HepG2 (cell line): Measurements from ENCODE around the gene C1D. TPM values are rescaled to one million over a fixed set of nuclear protein-coding genes. Genes with fewer than 3 reads are reported as not detected.

Experiments
- ASH2L ChIP-seq: fragments of 300-600, 200-600 bp; sonication (generic); IDR thresholded peaks from 2 replicates; pipeline ENCODE4 v1.7.0; 2017; ENCODE audit warnings: low read depth, mild to moderate bottlenecking, moderate library complexity, mixed read lengths, low read length; ENCODE audit not compliant: insufficient read length
- ATF7 ChIP-seq, 2 experiments: fragments of 450-650 bp in 1 of 2; sonication (generic) in 1 of 2; formaldehyde crosslinking in 1 of 2; IDR thresholded peaks; 2 replicates each; pipeline versions ENCODE4 v1.4.0 to v1.6.1; 2016 to 2020; ENCODE audit warnings: antibody characterized with exemption in 1 of 2, mild to moderate bottlenecking in 1 of 2, missing genetic modification reagents in 1 of 2
- CBFB ChIP-seq: sonication (generic); formaldehyde crosslinking; IDR thresholded peaks from 2 replicates; pipeline ENCODE4 v1.4.0; 2020; ENCODE audit warnings: missing genetic modification reagents
- CEBPB ChIP-seq: IDR thresholded peaks from 2 replicates; pipeline ENCODE4 v1.6.1; 2011; ENCODE audit warnings: low read depth, low read length, improper control_type of control experiment, borderline replicate concordance
- FOSL1 ChIP-seq: sonication (generic); formaldehyde crosslinking; IDR thresholded peaks from 2 replicates; pipeline ENCODE4 v1.9.0; 2021; ENCODE audit warnings: missing genetic modification reagents, borderline replicate concordance
- FOXM1 ChIP-seq: sonication (generic); formaldehyde crosslinking; IDR thresholded peaks from 2 replicates; pipeline ENCODE4 v1.5.0; 2020; ENCODE audit warnings: missing genetic modification reagents
- FOXO1 ChIP-seq: sonication (generic); formaldehyde crosslinking; IDR thresholded peaks from 2 replicates; pipeline ENCODE4 v1.4.0; 2020; ENCODE audit warnings: missing genetic modification reagents
- HIVEP1 ChIP-seq: sonication (generic); formaldehyde crosslinking; IDR thresholded peaks from 2 replicates; pipeline ENCODE4 v1.4.0; 2020; ENCODE audit warnings: mild to moderate bottlenecking, missing genetic modification reagents
- HNF4A ChIP-seq: sonication (generic); formaldehyde crosslinking; IDR thresholded peaks from 2 replicates; pipeline ENCODE4 v1.4.0; 2020; ENCODE audit warnings: missing genetic modification reagents
- JARID2 ChIP-seq: sonication (generic); formaldehyde crosslinking; IDR thresholded peaks from 2 replicates; pipeline ENCODE4 v1.8.1; 2023; ENCODE audit warnings: missing genetic modification reagents, inconsistent platforms; ENCODE audit not compliant: insufficient replicate concordance
- NAIF1 ChIP-seq: sonication (generic); formaldehyde crosslinking; IDR thresholded peaks from 2 replicates; pipeline ENCODE4 v1.5.0; 2020; ENCODE audit warnings: mild to moderate bottlenecking, missing genetic modification reagents, borderline replicate concordance
- NCOR1 ChIP-seq: fragments of 200-600 bp; sonication (generic); IDR thresholded peaks from 2 replicates; pipeline ENCODE4 v1.7.0; 2017; ENCODE audit warnings: antibody characterized with exemption, low read length, borderline replicate concordance
- REST ChIP-seq, 2 experiments: IDR thresholded peaks; 2 replicates each; pipeline ENCODE4 v1.6.1; 2011 to 2012; ENCODE audit warnings: low read length in 2 of 2, borderline replicate concordance in 1 of 2, low read depth in 1 of 2, mild to moderate bottlenecking in 1 of 2, moderate library complexity in 1 of 2
- SALL1 ChIP-seq: sonication (generic); formaldehyde crosslinking; IDR thresholded peaks from 2 replicates; pipeline ENCODE4 v1.8.0; 2022; ENCODE audit warnings: mild to moderate bottlenecking, missing genetic modification reagents
- STAT5B ChIP-seq: sonication (generic); formaldehyde crosslinking; IDR thresholded peaks from 2 replicates; pipeline ENCODE4 v1.4.0; 2020; ENCODE audit warnings: missing genetic modification reagents
- TCF7 ChIP-seq: sonication (generic); IDR thresholded peaks from 2 replicates; pipeline ENCODE4 v1.6.1; 2016; ENCODE audit warnings: antibody characterized with exemption, low read depth
- ZC3H13 ChIP-seq: sonication (generic); formaldehyde crosslinking; IDR thresholded peaks from 2 replicates; pipeline ENCODE4 v1.8.1; 2023; ENCODE audit warnings: mild to moderate bottlenecking, missing genetic modification reagents, moderate library complexity
- ZFP62 ChIP-seq: sonication (generic); formaldehyde crosslinking; IDR thresholded peaks from 2 replicates; pipeline ENCODE4 v1.4.0; 2020; ENCODE audit warnings: missing genetic modification reagents
- ZNF207 ChIP-seq: fragments of 450-650 bp; IDR thresholded peaks from 2 replicates; pipeline ENCODE4 v1.6.1; 2016; ENCODE audit warnings: antibody characterized with exemption, borderline replicate concordance
- ZNF260 ChIP-seq: sonication (generic); formaldehyde crosslinking; IDR thresholded peaks from 2 replicates; pipeline ENCODE4 v1.4.0; 2020; ENCODE audit warnings: missing genetic modification reagents, low read depth, mild to moderate bottlenecking, borderline replicate concordance
- ZNF567 ChIP-seq: sonication (generic); formaldehyde crosslinking; IDR thresholded peaks from 2 replicates; pipeline ENCODE4 v1.8.1; 2023; ENCODE audit warnings: mild to moderate bottlenecking, missing genetic modification reagents, borderline replicate concordance
- ZNF772 ChIP-seq: sonication (generic); formaldehyde crosslinking; IDR thresholded peaks from 2 replicates; pipeline ENCODE4 v1.5.0; 2020; ENCODE audit warnings: mild to moderate bottlenecking, missing genetic modification reagents
- polyA plus RNA-seq, 8 experiments: library from polyadenylated mRNA; depleted of rRNA in 3 of 8; stranded (reverse) in 7 of 8; unstranded in 1 of 8; fragments of >200 nt; fragmentation: Illumina TruSeq in 4 of 8; extraction: Trizol in 4 of 8; gene quantifications; 2 replicates each; pipeline versions ENCODE4 v1.2.1 to v1.2.3, GENCODE V29; 2011 to 2016; ENCODE audit warnings: low read depth in 4 of 8, missing spikeins in 1 of 8, mixed read lengths in 1 of 8; ENCODE audit not compliant: insufficient read depth in 1 of 8
- total RNA-seq, 5 experiments: library from RNA; depleted of rRNA; stranded (reverse); fragments of >200 nt; fragmentation: Illumina TruSeq; extraction: Trizol; gene quantifications; 2 replicates each; pipeline ENCODE4 v1.2.3, GENCODE V29; 2016; ENCODE audit warnings: low read depth in 1 of 5

The C1D gene
- total and polyA plus RNA-seq, 2 of the 13 experiments (the other 11 are each of a cell fraction or from before 2014, with no cell fraction given), result 38.1 to 43.5 TPM

GRCh38 chr2:68062680-68063387 lies at the start of gene C1D (continued):
- TF ChIP-seq ATF7 (IDR thresholded peaks at IDR 0.05), result peak; percentile 50
- TF ChIP-seq ATF7 (CRISPR knock-in tag; IDR thresholded peaks at IDR 0.05), result peak; percentile 76; the same call in 1 of the 2 replicates
- TF ChIP-seq ZNF772 (CRISPR knock-in tag), result peak; percentile 85
- TF ChIP-seq ZNF567 (CRISPR knock-in tag), result no peak
- TF ChIP-seq FOSL1 (CRISPR knock-in tag), result no peak
- TF ChIP-seq HIVEP1 (CRISPR knock-in tag), result peak; percentile 74; the same call in 1 of the 2 replicates
- 0 out of 2 replicates have a peak, but pooled peaks have one; percentile 10 for TF ChIP-seq HNF4A
- TF ChIP-seq ASH2L, result peak; percentile 98
- no peak for TF ChIP-seq ZNF207
- no peak for TF ChIP-seq FOXM1
- no peak for TF ChIP-seq CEBPB
- TF ChIP-seq CBFB (CRISPR knock-in tag), result 0 out of 2 replicates have a peak, but pooled peaks have one; percentile 40
- peak; percentile 65 for TF ChIP-seq FOXO1 (CRISPR knock-in tag)
- no peak for TF ChIP-seq ZNF260 (CRISPR knock-in tag)
- TF ChIP-seq REST (IDR thresholded peaks at IDR 0.05; ENCODE audit: borderline replicate concordance in 1 of 2, low read depth in 1 of 2, low read length in 2 of 2), result peak in 1 of 2 experiments; percentile 41; a peak in 1 of 4 replicates
- TF ChIP-seq NCOR1, result no peak
- TF ChIP-seq JARID2 (CRISPR knock-in tag), result peak; percentile 55
- TF ChIP-seq STAT5B (CRISPR knock-in tag), result peak; percentile 67; the same call in 1 of the 2 replicates
- TF ChIP-seq TCF7, result no peak
- TF ChIP-seq SALL1 (CRISPR knock-in tag), result peak; percentile 82
- peak; percentile 79 for TF ChIP-seq NAIF1 (CRISPR knock-in tag)
- TF ChIP-seq ZC3H13 (CRISPR knock-in tag), result peak; percentile 72; the same call in 1 of the 2 replicates
- TF ChIP-seq ZFP62 (CRISPR knock-in tag), result no peak
